ENCODE data around the gene GPS1. TPM values are rescaled to one million over a fixed set of nuclear protein-coding genes. Genes with fewer than 3 reads are reported as not detected.
A peak's percentile ranks its signal among the peaks of the same experiment; 100 is the strongest.

Gene GPS1
- total and polyA plus RNA-seq, 9 of the 15 experiments (the other 6 are each of a cell fraction or from before 2014, with no cell fraction given) = 3.1 to 167 (median 69.9) TPM

- TF ChIP-seq CREB1 (IDR thresholded peaks at IDR 0.05) = peak; percentile 40; the same call in 1 of the 2 replicates
- TF ChIP-seq CREB1 (CRISPR knock-in tag; IDR thresholded peaks at IDR 0.05) = no peak
- TF ChIP-seq ZNF217 (CRISPR knock-in tag; IDR thresholded peaks at IDR 0.05) = no peak
- TF ChIP-seq SREBF1 (IDR thresholded peaks at IDR 0.05; ENCODE audit: borderline replicate concordance, low read depth, low read length) = no peak
- TF ChIP-seq ZEB2 (IDR thresholded peaks at IDR 0.05) = no peak
- no peak for TF ChIP-seq TAF15 (IDR thresholded peaks at IDR 0.05; ENCODE audit: low read depth, low read length)
- TF ChIP-seq, protein P1, sequence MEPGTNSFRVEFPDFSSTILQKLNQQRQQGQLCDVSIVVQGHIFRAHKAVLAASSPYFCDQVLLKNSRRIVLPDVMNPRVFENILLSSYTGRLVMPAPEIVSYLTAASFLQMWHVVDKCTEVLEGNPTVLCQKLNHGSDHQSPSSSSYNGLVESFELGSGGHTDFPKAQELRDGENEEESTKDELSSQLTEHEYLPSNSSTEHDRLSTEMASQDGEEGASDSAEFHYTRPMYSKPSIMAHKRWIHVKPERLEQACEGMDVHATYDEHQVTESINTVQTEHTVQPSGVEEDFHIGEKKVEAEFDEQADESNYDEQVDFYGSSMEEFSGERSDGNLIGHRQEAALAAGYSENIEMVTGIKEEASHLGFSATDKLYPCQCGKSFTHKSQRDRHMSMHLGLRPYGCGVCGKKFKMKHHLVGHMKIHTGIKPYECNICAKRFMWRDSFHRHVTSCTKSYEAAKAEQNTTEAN (CRISPR knock-in tag; IDR thresholded peaks at IDR 0.05) = no peak
- no peak for TF ChIP-seq ZNF316 (IDR thresholded peaks at IDR 0.05)
- no peak for TF ChIP-seq DDX20 (tag; IDR thresholded peaks at IDR 0.05; ENCODE audit: low read depth)
- TF ChIP-seq ZNF778 (CRISPR knock-in tag; IDR thresholded peaks at IDR 0.05) = no peak
- TF ChIP-seq NCOA2 (IDR thresholded peaks at IDR 0.05; ENCODE audit: partially characterized antibody in 2 of 2) = no peak
- TF ChIP-seq SMARCA4 (IDR thresholded peaks at IDR 0.05) = no peak
- peak; percentile 86 for TF ChIP-seq VEZF1 (CRISPR knock-in tag; IDR thresholded peaks at IDR 0.05)
- TF ChIP-seq, protein P2, sequence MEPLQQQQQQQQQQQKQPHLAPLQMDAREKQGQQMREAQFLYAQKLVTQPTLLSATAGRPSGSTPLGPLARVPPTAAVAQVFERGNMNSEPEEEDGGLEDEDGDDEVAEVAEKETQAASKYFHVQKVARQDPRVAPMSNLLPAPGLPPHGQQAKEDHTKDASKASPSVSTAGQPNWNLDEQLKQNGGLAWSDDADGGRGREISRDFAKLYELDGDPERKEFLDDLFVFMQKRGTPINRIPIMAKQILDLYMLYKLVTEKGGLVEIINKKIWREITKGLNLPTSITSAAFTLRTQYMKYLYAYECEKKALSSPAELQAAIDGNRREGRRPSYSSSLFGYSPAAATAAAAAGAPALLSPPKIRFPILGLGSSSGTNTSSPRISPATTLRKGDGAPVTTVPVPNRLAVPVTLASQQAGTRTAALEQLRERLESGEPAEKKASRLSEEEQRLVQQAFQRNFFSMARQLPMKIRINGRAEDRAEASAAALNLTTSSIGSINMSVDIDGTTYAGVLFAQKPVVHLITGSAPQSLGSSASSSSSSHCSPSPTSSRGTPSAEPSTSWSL (CRISPR knock-in tag; IDR thresholded peaks at IDR 0.05; ENCODE audit: borderline replicate concordance) = no peak
- no peak for TF ChIP-seq ZNF384 (IDR thresholded peaks at IDR 0.05; ENCODE audit: low read depth, low read length)
- TF ChIP-seq, protein P3, sequence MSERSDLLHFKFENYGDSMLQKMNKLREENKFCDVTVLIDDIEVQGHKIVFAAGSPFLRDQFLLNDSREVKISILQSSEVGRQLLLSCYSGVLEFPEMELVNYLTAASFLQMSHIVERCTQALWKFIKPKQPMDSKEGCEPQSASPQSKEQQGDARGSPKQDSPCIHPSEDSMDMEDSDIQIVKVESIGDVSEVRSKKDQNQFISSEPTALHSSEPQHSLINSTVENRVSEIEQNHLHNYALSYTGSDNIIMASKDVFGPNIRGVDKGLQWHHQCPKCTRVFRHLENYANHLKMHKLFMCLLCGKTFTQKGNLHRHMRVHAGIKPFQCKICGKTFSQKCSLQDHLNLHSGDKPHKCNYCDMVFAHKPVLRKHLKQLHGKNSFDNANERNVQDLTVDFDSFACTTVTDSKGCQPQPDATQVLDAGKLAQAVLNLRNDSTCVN (CRISPR knock-in tag; IDR thresholded peaks at IDR 0.05) = no peak
- TF ChIP-seq ZFX (CRISPR knock-in tag; IDR thresholded peaks at IDR 0.05) = peak; percentile 28
Observed at GRCh38 chr17:82051776-82052637, at the start of gene GPS1, which contains the start of gene RFNG (continued).

Measured in K562 (cell line).